ENCODE results near the gene LRRC3B. TPM values are rescaled to one million over a fixed set of nuclear protein-coding genes. Genes with fewer than 3 reads are reported as not detected.

LRRC3B gene
- total RNA-seq, 1 experiment from 2014 or later, result not detected

GRCh38 chr3:26719134-26719533, 96.6 kb downstream of the LRRC3B start:
- H3K4me1 Mint-ChIP-seq (ENCODE audit: insufficient read depth, unreplicated experiment), result no peaks in the 10 kb centered on the region
- H3K9me3 Mint-ChIP-seq (ENCODE audit: unreplicated experiment), result peaks cover 7% of the 10 kb centered on the region
- no peak for DNase-seq (ENCODE audit: unreplicated experiment)
- intact Hi-C loops (cut with micrococcal nuclease), result no loop called here
- H3K36me3 Mint-ChIP-seq (ENCODE audit: insufficient read depth, unreplicated experiment), result no peaks in the 10 kb centered on the region
- H3K27ac Mint-ChIP-seq (ENCODE audit: low read depth, unreplicated experiment), result no peak overlapping the region
- ChIA-PET CTCF (interaction anchor here (0.6 kb wide), 1 partner anchor 276 kb away, joined by 3 read pairs; no protein-coding TSS in a partner anchor), POLR2A (interaction anchor here (0.7 kb wide), 1 partner anchor 540 kb away, joined by 3 read pairs; no protein-coding TSS in a partner anchor)
- no TSS peak for BruUV-seq (replicated peaks)
- H3K27me3 Mint-ChIP-seq (ENCODE audit: insufficient read depth, unreplicated experiment), result no peaks in the 10 kb centered on the region
- TF ChIP-seq CTCF (IDR thresholded peaks at IDR 0.05; ENCODE audit: unreplicated experiment), result no peak
- H3K4me3 Mint-ChIP-seq (ENCODE audit: unreplicated experiment), result no peak overlapping the region

- H3K4me1 Mint-ChIP-seq (ENCODE audit: insufficient read depth, unreplicated experiment), result no peaks in the 10 kb centered on the region
- no peak for TF ChIP-seq CTCF (IDR thresholded peaks at IDR 0.05; ENCODE audit: unreplicated experiment)
- no peaks in the 10 kb centered on the region for H3K36me3 Mint-ChIP-seq (ENCODE audit: insufficient read depth, unreplicated experiment)
- ChIA-PET POLR2A (no interaction called here), CTCF (interaction anchor here (0.6 to 2.4 kb wide), 4 partner anchors 8 to 602 kb away, joined by 3 to 18 read pairs (median 4); no protein-coding TSS in a partner anchor)
- peaks cover 7% of the 10 kb centered on the region for H3K9me3 Mint-ChIP-seq (ENCODE audit: unreplicated experiment)
- no peak for DNase-seq (ENCODE audit: unreplicated experiment)
- H3K4me3 Mint-ChIP-seq (ENCODE audit: unreplicated experiment), result no peak overlapping the region
- BruUV-seq (replicated peaks), result no TSS peak
- H3K27ac Mint-ChIP-seq (ENCODE audit: low read depth, unreplicated experiment), result no peak overlapping the region
- H3K27me3 Mint-ChIP-seq (ENCODE audit: insufficient read depth, unreplicated experiment), result no peaks in the 10 kb centered on the region
- intact Hi-C loops (cut with micrococcal nuclease), result no loop called here
Measured at GRCh38 chr3:26721047-26721446, 98.5 kb downstream of the LRRC3B start.

GRCh38 chr3:26731843-26732242, 109.3 kb downstream of the LRRC3B start:
- intact Hi-C loops (cut with micrococcal nuclease), result no loop called here
- DNase-seq (ENCODE audit: unreplicated experiment), result no peak
- H3K4me1 Mint-ChIP-seq (ENCODE audit: insufficient read depth, unreplicated experiment), result no peaks in the 10 kb centered on the region
- H3K27me3 Mint-ChIP-seq (ENCODE audit: insufficient read depth, unreplicated experiment), result no peaks in the 10 kb centered on the region
- no TSS peak for BruUV-seq (replicated peaks)
- no peak for TF ChIP-seq CTCF (IDR thresholded peaks at IDR 0.05; ENCODE audit: unreplicated experiment)
- no peaks in the 10 kb centered on the region for H3K9me3 Mint-ChIP-seq (ENCODE audit: unreplicated experiment)
- CTCF ChIA-PET, result no interaction called here
- no peak overlapping the region for H3K4me3 Mint-ChIP-seq (ENCODE audit: unreplicated experiment)
- H3K36me3 Mint-ChIP-seq (ENCODE audit: insufficient read depth, unreplicated experiment), result no peaks in the 10 kb centered on the region
- POLR2A ChIA-PET, result no interaction called here
- no peak overlapping the region for H3K27ac Mint-ChIP-seq (ENCODE audit: low read depth, unreplicated experiment)

GRCh38 chr3:26750263-26750662, 127.7 kb downstream of the LRRC3B start:
- Mint-ChIP-seq H3K9me3 (ENCODE audit: unreplicated experiment) (no peaks in the 10 kb centered on the region), H3K4me3 (ENCODE audit: unreplicated experiment) (no peak overlapping the region), H3K36me3 (ENCODE audit: insufficient read depth, unreplicated experiment) (peaks cover 7% of the 10 kb centered on the region), H3K27me3 (ENCODE audit: insufficient read depth, unreplicated experiment) (no peaks in the 10 kb centered on the region), H3K27ac (ENCODE audit: low read depth, unreplicated experiment) (no peak overlapping the region), H3K4me1 (ENCODE audit: insufficient read depth, unreplicated experiment) (no peaks in the 10 kb centered on the region)
- no peak for TF ChIP-seq CTCF (IDR thresholded peaks at IDR 0.05; ENCODE audit: unreplicated experiment)
- CTCF ChIA-PET, result interaction anchor here (0.7 kb wide), 1 partner anchor 919 kb away, joined by 3 read pairs; no protein-coding TSS in a partner anchor
- DNase-seq (ENCODE audit: unreplicated experiment), result no peak
- no TSS peak for BruUV-seq (replicated peaks)
- intact Hi-C loops (cut with micrococcal nuclease), result no loop called here
- POLR2A ChIA-PET, result no interaction called here

Data from MCF 10A (cell line).